Lower leg skin (tissue), 3 donors: ENCODE results near the gene COMP.

Experiments used
- POLR2A ChIP-seq, 2 donors: fragments of 450-650 bp; IDR thresholded peaks; one replicate each; pipeline ENCODE4 v1.6.1; 2016 to 2017; ENCODE audit warnings: antibody characterized with exemption in 2 of 2, mild to moderate bottlenecking in 1 of 2, moderate library complexity in 1 of 2
- TF ChIP-seq, protein P1 (sequence below), 3 donors: fragments of 450-650 bp; IDR thresholded peaks; one replicate each; pipeline ENCODE4 v1.5.1; 2016; ENCODE audit warnings: antibody characterized with exemption in 3 of 3, mild to moderate bottlenecking in 3 of 3, moderate library complexity in 2 of 3

DNA sequence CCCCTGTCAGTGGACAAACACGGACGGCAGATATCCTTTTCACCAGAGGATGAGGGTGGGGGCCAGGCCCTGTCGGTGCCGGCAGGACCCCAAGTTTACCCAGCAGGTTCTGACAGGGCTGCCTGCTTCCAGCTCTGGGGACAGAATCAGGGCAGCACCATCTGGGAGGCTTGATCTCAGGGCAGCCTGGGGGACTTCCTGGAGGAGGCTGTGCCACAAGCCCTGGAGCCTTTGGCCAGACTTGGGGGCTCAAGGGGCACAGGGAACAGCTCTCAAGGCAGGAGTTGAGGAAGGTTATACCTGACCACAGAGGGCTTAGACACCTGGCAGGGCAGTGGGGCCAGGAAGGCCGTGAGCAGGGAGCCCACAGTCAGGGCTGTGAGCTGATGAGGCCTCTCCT is 45.2 kb downstream of the COMP start:
- TF ChIP-seq, protein P1, sequence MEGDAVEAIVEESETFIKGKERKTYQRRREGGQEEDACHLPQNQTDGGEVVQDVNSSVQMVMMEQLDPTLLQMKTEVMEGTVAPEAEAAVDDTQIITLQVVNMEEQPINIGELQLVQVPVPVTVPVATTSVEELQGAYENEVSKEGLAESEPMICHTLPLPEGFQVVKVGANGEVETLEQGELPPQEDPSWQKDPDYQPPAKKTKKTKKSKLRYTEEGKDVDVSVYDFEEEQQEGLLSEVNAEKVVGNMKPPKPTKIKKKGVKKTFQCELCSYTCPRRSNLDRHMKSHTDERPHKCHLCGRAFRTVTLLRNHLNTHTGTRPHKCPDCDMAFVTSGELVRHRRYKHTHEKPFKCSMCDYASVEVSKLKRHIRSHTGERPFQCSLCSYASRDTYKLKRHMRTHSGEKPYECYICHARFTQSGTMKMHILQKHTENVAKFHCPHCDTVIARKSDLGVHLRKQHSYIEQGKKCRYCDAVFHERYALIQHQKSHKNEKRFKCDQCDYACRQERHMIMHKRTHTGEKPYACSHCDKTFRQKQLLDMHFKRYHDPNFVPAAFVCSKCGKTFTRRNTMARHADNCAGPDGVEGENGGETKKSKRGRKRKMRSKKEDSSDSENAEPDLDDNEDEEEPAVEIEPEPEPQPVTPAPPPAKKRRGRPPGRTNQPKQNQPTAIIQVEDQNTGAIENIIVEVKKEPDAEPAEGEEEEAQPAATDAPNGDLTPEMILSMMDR (IDR thresholded peaks at IDR 0.05) = no peak
- TF ChIP-seq POLR2A (IDR thresholded peaks at IDR 0.05) = no peak
